Right renal cortex interstitium (tissue), 3 donors: Measurements from ENCODE around the gene ERCC5. TPM values are rescaled to one million over a fixed set of nuclear protein-coding genes. Genes with fewer than 3 reads are reported as not detected.

ENCODE experiments used
- DNase-seq, 3 donors: peaks; one replicate each; pipeline ENCODE4 v3.0.0-alpha.2; 2013; ENCODE audit warnings: low read depth in 3 of 3, low spot score in 2 of 3
- polyA plus RNA-seq, 3 donors: library from polyadenylated mRNA; unstranded; fragments of 120-200 nt; gene quantifications; one replicate each; pipeline ENCODE4 v1.2.1, GENCODE V29; 2013; ENCODE audit not compliant: insufficient read length in 3 of 3

Gene ERCC5
- 10 to 100 TPM; 75.4 to 84.2 (median 83.8) TPM for polyA plus RNA-seq

DNA sequence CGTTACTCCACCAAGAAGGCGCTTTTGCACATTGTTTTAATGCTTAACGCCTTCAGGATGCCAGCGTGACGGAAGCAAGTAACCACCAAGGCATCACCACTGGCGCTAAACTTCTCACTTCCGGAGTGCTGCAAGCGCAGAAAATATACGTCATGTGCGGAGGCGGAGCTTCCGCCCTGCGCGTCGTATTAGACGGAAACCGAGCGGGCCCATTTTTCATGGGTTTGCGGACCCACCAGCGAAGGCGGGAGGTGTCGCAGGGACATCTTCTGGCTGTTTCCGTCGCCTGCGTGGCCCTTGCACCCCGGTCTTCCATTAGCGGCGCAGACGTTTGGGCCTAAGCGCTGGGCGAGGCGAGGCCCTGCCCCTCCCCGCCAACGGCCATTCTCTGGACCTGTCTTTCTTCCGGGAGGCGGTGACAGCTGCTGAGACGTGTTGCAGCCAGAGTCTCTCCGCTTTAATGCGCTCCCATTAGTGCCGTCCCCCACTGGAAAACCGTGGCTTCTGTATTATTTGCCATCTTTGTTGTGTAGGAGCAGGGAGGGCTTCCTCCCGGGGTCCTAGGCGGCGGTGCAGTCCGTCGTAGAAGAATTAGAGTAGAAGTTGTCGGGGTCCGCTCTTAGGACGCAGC, at the start of gene ERCC5:
TSS of gene ERCC5 (plus strand) at position 403 of the 631 bp plus-strand sequence. CDS start 235 bp downstream, outside the sequence.
- DNase-seq, result peak; percentile 96 to 97 (median 96)

DNA sequence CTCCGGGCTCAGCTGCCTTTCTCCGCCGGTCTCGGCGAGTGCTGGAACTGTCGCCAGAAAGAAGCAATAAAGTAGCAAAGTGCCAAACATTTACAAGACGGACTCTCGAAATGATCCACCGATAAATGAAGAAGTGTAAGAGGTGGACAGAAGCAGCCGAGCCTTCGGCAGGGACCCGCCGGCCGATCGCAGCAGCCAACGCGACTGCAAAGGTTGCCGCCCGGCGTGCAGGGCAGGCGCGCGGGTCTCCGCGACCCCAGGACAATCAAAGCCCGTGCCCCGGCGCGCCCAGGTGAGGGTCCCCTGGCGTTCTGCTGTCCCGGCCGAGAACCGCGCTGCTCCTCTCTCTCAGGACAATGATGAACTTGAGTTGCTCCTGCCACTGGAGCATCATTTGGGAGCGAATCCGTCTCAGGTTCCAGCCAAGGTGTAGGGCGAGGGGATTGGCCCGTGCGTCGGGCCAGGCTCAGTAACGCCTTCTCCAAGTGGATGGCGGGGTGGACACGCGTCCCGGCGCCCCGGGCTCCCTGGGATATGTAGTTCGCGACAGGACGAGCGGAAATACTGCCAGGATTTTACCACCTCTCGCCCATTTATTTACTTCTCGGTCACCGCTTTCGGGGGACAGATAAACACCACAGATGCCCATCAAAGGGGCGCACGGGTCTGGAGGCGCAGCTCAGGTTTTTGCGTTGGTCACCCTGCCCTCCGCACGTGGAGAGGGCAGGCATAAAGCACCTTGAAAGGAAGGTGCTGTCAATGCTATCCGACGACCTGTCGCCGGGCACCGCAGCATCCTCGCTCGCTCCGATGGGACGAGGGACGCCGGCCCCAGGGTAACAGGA, 47.0 kb upstream of the ERCC5 start, which contains the start of the genes BIVM and POGLUT2:
TSS of gene BIVM (plus strand) at position 539 of the 845 bp plus-strand sequence. CDS start 8,149 bp downstream, outside the sequence.
TSS of gene POGLUT2 (minus strand) at position 396 of the 845 bp plus-strand sequence. CDS start at position 90, 306 bp downstream.
- peak in 2 of 3 donors; percentile 80 to 87 for DNase-seq

DNA sequence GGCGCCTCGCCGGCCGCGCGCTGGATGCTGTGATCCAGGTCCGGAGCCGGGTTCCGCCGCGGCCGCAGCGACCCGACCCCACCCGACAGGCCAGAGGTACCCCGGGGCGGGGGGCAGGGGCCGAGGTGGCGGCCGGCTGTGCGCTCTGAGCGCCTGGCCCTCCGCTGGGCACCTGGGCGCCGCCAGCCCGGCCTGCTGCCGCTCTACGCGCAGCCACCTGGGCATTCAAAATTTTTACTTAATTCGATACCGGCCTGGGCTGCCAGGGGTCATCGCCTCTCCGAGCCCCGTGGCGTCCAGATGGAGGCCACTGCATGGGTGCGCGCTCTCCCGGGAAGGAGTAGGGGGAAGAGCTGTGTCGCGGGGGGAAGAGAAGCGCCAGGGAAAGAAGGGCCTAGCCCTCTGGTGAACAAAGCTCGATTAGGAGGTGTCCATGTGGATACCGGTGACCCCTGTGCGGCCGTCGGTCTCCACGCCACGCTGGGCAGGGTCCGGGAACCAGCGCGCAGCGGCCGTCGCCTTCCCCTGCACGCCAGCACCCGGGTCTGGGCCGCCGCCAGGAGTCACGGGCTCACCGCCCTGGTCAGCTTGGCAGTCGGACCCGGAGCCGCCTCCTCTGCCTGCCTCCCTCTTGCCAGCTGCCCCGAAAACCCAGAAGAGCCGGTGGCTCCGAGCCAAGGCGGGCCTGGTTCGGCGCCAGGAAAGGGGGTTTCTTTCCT, 46.2 kb upstream of the ERCC5 start:
- peak in 2 of 3 donors; percentile 13 to 19 for DNase-seq

DNA sequence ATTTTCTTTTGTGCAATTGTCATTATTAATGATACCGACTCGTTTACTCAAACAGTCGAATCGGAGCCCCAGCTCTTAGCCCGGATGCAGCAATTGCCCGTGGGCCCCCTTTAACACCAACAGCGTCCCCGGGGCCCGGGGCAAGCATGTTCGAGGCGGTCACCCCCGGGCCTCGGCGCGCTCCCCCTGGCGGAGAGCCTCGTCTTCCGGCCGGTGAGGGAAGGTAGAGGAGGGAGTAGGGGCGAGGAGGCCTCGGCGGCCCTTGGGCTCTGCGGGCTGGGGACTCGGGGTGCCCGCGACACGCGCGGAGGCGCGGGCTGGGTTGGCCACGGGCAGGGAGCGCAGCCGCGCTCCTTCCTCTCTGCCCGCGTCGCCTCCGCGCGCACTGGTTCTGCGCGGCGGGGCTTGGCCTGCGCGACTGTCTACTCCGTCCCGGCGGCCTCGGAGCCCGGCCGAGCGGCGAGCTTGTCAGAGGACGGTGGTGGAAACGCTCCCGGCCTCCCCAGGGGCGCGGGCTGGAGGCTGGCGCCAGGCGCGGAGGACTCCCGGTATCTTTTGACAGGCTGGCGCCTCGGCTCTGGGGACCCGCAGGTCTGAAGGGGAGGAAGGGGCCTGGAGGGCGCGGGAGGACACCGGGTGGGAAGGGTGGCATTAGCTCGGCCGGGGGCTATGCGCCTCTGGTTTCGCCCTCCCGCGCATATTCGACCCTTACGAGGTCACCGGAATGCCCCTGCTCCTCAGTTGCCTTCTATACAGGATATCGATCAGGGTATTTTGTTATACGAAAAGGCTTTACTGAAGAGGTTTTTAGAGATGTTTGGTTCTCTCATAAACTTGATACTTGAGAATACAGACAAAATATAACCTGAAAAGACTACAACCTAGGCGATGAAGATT, 45.4 kb upstream of the ERCC5 start:
- peak in 2 of 3 donors; percentile 66 for DNase-seq

DNA sequence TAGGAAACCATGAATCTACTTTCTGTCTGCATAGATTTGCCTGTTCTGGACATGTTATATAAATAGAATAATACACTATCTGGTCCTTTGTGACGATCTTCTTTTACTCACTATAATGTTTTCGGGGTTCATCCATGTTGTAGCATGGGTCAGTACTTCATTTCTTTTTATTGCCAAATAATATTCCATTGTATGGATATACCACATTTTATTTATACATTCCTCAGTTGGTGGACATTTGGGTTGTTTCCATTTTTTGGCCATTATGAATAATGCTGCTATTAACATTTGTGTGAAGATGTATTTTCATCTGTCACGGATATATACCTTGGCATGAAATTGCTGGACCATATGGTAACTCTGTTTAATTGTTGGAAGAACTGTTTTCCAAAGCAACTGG, 40.2 kb upstream of the ERCC5 start:
- no peak for DNase-seq

DNA sequence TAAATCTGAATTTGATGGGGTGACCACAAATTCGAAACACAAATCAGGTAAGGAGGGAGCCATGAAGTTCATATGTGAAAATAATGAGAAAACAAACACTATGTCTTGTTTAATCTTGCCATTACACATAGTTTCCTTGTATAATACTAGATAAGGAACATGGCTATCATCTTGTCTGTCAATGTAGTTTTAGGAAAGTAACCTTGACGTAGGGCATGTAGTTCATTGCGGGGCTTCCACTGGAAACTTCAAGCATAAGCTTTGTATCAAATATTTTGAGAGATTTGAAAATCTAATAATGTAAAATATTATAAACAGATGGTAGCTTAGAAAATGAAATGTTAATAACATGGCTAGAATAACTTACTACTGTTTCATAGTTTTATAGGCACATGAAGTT, 38.1 kb upstream of the ERCC5 start:
- DNase-seq, result no peak

DNA sequence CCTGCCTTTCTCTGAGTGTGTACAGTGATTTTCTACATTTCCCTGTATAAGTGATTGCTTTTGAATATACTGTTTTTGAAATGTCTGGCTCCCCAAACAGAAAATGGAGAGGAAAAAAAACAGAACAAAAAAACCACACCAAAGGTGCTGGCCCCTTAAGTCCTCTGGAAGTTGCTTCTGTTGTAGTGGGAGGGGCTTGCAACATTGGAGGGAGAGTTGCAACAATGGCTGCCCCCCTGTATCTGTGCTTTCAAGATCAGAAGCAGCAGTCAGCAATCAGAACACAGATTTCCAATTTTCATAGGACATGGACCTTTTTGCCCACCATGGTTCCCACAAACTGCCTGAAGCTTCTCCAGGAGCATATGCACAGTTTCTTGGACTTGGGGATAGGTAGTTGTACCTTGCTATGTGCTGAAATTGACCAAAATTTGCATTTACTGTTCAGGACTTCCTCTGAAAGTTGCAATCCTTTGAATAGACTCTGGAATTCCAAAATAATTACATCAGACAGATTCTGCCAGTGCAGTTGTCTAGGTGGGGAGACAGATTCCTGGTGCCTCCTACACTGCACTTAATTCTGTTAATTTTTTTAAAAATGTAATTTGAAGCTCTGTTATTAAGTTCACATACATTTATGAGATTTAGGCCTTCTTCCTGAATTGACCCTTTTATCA, 33.1 kb upstream of the ERCC5 start:
- DNase-seq, result no peak

DNA sequence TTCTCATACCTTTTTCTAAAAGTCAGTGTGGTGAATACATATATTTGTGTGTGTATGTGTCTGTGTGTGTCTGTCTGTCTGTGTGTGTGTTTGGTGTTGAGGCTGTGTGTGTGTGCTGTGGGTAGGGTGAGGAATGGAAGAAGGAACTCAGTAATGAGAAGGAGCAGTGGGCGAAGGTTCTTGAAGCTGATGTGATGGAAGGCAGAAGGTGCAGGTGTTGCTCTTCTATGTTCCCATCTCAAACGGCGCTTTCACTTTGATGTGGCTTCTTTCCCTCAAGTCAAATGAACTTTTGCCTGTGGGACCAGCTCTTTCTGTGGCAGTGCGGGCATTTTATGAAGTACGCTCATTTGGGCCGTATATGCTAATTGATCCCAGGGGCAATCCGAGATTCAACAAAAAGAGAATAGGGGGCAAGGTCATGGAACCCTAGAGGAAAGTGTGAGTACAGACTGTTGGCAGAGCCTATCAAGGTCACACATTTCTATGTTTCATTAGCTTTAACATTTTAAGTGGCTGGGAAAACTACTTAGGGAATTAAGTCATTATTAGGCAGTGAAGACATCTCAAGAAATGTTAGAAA, 31.7 kb upstream of the ERCC5 start:
- no peak for DNase-seq

DNA sequence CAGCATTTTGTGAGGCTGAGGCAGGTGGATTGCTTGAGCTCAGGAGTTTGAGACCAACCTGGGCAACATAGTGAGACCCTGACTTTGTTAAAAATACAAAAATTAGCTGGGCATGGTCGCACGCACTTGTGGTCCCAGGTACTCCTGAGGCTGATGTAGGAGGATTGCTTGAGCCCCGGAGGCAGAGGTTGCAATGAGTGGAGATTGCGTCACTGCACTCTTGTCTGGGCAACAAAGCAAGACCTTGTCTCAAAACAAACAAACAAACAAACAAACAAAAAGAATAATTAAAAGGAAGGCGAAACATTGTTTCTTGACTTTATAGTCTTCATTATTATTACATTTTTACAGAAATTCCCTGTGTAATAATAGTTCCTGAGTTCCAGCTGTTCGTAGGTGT, 31.0 kb upstream of the ERCC5 start:
- no peak for DNase-seq

DNA sequence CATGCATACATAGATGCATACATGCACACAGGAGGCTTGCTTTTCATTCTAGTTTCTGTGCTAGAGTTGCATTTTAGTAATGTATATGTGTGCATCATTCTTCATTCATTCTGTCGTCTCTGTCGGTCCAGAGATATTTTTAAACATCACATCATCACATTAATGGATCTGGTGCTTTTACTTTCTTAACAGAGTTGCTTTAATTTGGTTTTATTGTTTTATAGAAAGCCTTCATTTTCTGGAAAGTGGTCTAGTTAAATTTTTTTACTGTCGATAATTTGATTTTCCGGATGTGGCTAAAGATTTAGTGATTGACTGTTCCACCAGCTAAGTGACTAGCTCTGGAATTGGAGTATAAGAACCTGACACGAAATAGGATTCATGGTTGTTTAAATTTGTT, 30.0 kb upstream of the ERCC5 start:
- DNase-seq, result no peak

DNA sequence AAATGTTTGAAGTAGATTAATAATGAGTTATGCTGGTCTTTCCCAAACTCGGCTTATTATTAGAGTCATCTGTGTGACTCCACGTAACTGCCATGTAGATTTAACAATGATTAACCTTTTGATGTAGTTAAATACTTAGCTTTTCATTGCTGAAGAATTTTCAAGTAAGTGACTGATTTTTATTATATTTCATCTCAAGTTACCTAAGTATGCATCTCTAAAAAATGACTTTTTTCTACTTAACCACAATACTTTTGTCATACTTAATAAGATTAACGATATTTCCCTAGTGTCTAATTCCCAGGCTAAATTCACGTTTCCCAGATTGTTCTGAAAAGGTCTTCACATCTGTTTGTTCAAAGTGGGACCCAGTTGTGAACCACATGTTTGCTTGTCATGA, 29.1 kb upstream of the ERCC5 start:
- DNase-seq, result no peak

DNA sequence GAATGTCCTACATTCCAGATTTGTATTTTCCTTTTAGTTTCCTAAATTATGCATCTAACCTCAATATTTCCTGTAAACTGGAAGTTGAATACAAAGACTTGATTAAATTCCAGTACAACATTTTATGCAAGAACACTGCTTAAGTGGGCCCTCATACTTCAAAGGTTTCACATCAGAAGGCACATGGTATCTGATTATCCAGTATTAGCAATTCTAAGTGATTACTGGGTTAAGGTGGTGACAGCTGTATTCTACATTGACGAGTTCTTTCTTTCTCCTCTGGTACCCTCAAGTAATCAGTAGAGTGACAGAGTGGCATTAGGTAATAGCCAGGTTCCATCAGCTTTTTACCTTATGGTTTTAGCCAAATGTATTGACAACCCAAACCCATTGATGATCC, 28.6 kb upstream of the ERCC5 start:
- DNase-seq, result no peak

DNA sequence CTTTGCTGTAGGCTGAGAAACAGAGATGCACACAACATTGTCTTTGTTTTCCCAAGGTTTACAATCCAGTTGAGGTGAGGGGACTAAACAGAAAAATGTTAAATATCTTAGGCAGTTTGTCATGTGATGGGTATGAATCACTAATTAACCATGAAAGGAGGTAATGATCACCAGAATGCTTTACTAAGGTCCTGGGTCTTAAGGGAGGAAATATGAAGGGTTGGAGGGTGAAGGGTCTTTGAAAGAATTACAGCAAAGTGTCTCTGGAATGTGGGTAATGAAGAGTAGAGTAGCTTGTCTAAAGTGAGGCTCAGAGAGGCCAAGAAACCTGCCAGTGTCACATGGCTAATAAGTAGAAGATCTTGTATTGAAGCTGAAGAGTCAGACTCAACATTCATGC, 27.9 kb upstream of the ERCC5 start:
- DNase-seq, result peak in 1 of 3 donors; percentile 30

DNA sequence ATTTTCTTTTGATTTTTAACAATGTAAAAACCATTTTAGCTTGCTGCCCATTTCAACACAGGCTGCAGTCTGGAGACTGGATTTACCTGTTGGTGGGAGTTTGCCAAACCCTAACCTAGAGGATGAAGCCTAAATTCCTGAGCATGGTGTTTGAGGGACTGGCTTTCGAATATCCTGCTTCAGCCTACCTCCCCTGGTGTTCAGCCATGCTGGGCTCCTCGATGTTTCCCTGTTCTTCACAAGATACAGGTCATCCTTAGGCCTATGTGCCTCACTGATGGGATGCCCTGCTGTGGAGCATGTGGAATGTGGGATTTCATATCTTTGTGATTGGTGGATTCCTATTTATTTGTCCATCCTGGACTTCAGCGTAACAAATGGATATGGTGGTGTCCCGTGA, 20.4 kb upstream of the ERCC5 start:
- no peak for DNase-seq

DNA sequence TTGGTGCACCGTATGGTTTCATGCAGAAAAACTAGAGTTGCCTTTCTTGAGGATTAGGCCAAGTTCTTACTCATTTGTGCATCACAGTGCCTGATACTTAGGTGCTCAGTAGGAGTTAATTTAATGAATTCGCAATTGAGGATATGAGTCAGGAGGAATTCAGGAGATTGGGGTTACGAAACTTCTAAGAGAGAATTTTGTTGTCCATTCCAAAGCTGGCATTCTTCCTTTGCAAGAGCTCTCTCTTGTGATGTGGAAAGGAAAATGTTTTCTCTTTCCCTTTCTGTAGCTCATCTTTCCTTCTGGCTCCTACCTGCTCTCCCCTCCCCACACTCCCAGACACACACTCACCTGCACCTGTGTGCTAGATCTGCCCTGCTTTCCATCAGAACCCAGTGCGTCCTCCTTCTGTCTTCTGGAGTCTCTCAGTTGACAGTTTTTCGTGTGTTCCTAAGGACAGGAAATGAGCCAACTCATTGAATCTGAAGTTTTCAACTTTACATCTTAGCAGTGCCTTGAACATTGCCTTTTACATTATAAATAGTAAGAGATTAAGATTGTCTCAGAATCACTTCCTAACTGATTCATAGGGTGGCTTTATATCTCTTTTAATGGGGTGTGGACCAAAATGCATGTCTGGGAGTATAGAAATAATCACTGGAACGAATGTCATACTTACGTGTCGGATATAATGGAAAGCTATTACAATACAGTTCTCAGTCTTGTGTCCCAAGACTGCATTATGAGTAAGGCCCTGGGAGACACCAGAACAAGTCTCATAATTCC, 19.7 kb upstream of the ERCC5 start:
- DNase-seq, result no peak

DNA sequence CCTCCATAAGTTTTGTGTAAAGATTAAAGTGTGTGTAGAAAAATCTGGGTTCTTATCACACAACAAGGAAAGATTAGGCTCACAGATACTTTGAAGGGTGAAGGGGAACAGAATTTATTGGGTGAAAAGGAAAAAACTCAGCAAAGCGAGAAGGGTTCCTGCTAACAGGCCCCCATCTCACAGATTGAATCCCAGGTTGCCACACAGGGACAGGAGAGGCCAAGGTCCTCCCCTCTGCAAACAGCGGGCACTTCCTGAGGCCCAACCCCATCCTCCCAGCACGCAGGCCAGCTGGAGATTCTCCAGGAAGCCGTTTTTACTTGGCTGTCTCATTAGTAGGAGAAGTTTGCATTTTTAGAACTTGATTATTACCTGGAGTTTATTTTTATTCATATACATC, 15.2 kb upstream of the ERCC5 start:
- DNase-seq, result no peak

DNA sequence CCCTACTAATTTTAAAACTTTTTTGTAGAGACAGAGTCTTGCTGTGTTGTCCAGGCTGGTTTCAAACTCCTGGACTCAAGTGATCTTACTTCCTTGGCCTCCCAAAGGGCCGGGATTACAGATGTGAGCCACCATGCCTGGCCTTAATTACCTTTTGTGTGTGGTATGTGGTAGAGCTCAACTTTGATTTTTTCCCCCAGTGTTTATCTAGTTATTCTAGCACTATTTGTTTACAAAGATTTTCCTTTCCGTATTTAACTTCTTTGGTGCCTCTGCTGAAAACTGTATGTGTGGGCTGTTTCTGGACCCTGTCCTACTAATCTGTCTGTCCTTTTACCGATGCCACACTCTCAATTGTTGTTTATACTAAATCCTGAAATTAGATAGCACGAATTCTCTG, 9.4 kb upstream of the ERCC5 start:
- DNase-seq, result no peak

DNA sequence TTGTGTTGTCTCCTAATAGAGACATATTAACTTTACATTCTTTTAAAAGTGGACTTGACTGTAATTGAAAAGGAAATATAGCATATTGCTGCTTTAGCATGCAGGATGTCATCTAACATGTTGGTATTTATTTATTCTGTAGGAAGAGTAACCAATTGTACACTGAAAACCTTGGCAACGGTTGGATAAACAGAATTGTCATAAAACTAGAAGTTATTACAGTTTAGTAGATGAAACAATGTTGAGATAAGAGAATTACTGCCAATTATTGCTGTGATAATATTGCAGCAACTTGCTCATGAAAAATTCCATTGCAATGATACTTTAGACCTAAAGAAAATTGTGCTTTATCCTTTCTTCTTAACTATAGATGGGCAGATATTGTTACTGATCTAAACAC, 7.6 kb upstream of the ERCC5 start:
- DNase-seq, result no peak
